ENCODE data around the gene RRP1B. TPM values are rescaled to one million over a fixed set of nuclear protein-coding genes. Genes with fewer than 3 reads are reported as not detected.
"Not testable (repeated sequence)": the region's sequence is repeated elsewhere in the genome, so short reads cannot be mapped to it uniquely, and the experiment has no call there.

RRP1B gene, protein sequence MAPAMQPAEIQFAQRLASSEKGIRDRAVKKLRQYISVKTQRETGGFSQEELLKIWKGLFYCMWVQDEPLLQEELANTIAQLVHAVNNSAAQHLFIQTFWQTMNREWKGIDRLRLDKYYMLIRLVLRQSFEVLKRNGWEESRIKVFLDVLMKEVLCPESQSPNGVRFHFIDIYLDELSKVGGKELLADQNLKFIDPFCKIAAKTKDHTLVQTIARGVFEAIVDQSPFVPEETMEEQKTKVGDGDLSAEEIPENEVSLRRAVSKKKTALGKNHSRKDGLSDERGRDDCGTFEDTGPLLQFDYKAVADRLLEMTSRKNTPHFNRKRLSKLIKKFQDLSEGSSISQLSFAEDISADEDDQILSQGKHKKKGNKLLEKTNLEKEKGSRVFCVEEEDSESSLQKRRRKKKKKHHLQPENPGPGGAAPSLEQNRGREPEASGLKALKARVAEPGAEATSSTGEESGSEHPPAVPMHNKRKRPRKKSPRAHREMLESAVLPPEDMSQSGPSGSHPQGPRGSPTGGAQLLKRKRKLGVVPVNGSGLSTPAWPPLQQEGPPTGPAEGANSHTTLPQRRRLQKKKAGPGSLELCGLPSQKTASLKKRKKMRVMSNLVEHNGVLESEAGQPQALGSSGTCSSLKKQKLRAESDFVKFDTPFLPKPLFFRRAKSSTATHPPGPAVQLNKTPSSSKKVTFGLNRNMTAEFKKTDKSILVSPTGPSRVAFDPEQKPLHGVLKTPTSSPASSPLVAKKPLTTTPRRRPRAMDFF
- total RNA-seq, result 29.6 and 32.0 TPM in 2 replicates

- CTCF ChIA-PET, result no interaction called here
- no peak for TF ChIP-seq CTCF (IDR thresholded peaks at IDR 0.05)
- no peaks in the 10 kb centered on the region for H3K9me3 Mint-ChIP-seq
Measured at GRCh38 chr21:43659136-43660000, at the start of gene RRP1B, which contains the start of gene HSF2BP. TSS of gene RRP1B (plus strand) at chr21:43659560. CDS start at chr21:43659665, 105 bp downstream. TSS of gene HSF2BP (minus strand) at chr21:43659488. CDS start at chr21:43658096, 1,392 bp downstream.

GRCh38 chr21:43611598-43612369 is 47.6 kb upstream of the RRP1B start:
- intact Hi-C loops (cut with micrococcal nuclease), result loop anchor here (1.0 kb wide), 1 partner anchor 35 kb away; no protein-coding TSS in a partner anchor
- Mint-ChIP-seq H3K27me3 (no peaks in the 10 kb centered on the region), H3K4me1 (peaks cover 7% of the 10 kb centered on the region), H3K9me3 (no peaks in the 10 kb centered on the region), H3K27ac (no peak overlapping the region), H3K36me3 (ENCODE audit: low read depth) (no peaks in the 10 kb centered on the region), H3K4me3 (no peak overlapping the region)
- ChIA-PET CTCF (interaction anchor here (0.6 to 3.0 kb wide), 3 partner anchors 15 to 324 kb away, joined by 3 to 10 read pairs (median 3); no protein-coding TSS in a partner anchor), POLR2A (no interaction called here)
- ATAC-seq (ENCODE audit: low read depth), result peak; percentile 64
- no peak for TF ChIP-seq CTCF (IDR thresholded peaks at IDR 0.05)
- no peak for DNase-seq

More at GRCh38 chr21:43659136-43660000, at the start of gene RRP1B, which contains the start of gene HSF2BP:
- ATAC-seq (ENCODE audit: low read depth) (peak; percentile 90), DNase-seq (peak; percentile 85)
- H3K27me3 Mint-ChIP-seq, result peaks cover 3% of the 10 kb centered on the region
- POLR2A ChIA-PET, result interaction anchor here (0.5 to 2.8 kb wide), 5 partner anchors 14 to 69 kb away, joined by 3 to 14 read pairs (median 5); no protein-coding TSS in a partner anchor
- H3K36me3 Mint-ChIP-seq (ENCODE audit: low read depth), result peaks cover 29% of the 10 kb centered on the region
- peaks cover 30% of the 10 kb centered on the region for H3K4me1 Mint-ChIP-seq
- H3K27ac Mint-ChIP-seq, result peak within 1 kb of the TSS; percentile 87
- peak within 1 kb of the TSS; percentile 93 for H3K4me3 Mint-ChIP-seq
- intact Hi-C loops (cut with micrococcal nuclease), result loop anchor here (1.0 kb wide), 2 partner anchors 60 to 685 kb away; partner anchors contain the start of genes PDXK and PKNOX1

- TF ChIP-seq CTCF (IDR thresholded peaks at IDR 0.05), result no peak
- Mint-ChIP-seq H3K9me3 (no peaks in the 10 kb centered on the region), H3K4me1 (peaks cover 2% of the 10 kb centered on the region), H3K27ac (no peak overlapping the region), H3K27me3 (no peaks in the 10 kb centered on the region), H3K4me3 (no peak overlapping the region), H3K36me3 (ENCODE audit: low read depth) (no peaks in the 10 kb centered on the region)
- DNase-seq (no peak), ATAC-seq (ENCODE audit: low read depth) (no peak)
- ChIA-PET CTCF (interaction anchor here (3.0 kb wide), 1 partner anchor 32 kb away, joined by 10 read pairs; no protein-coding TSS in a partner anchor), POLR2A (no interaction called here)
- intact Hi-C loops (cut with micrococcal nuclease), result no loop called here
Measured at GRCh38 chr21:43613755-43614638, 45.4 kb upstream of the RRP1B start.

- Mint-ChIP-seq H3K4me1 (peaks cover 2% of the 10 kb centered on the region), H3K36me3 (ENCODE audit: low read depth) (peaks cover 1% of the 10 kb centered on the region), H3K27ac (no peak overlapping the region), H3K27me3 (no peaks in the 10 kb centered on the region), H3K4me3 (no peak overlapping the region), H3K9me3 (no peaks in the 10 kb centered on the region)
- ChIA-PET CTCF (no interaction called here), POLR2A (no interaction called here)
- DNase-seq (no peak), ATAC-seq (ENCODE audit: low read depth) (no peak)
- intact Hi-C loops (cut with micrococcal nuclease), result no loop called here
- no peak for TF ChIP-seq CTCF (IDR thresholded peaks at IDR 0.05)
Measured at GRCh38 chr21:43614839-43615238, 44.5 kb upstream of the RRP1B start.

DNA sequence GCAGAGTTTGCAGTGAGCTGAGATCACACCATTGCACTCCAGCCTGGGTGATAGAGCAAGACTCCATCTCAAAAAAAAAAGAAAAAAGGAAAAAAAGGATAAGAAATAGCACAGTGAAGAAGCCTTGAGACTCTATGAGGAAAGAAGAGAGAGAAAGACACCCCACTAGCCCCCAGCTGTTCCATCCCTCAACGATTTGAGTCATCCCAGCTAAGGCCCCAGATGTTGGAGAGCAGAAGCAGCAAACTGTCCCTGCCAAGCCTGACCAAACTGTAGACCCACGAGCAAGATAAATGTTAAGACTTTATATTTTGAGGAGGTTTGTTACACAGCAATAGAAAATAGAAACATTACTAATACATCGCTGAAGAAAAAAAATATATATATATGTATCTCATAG is 42.5 kb upstream of the RRP1B start:
- H3K4me3 Mint-ChIP-seq; CTCF ChIA-PET; POLR2A ChIA-PET; intact Hi-C loops (cut with micrococcal nuclease); DNase-seq; H3K27me3 Mint-ChIP-seq; H3K36me3 Mint-ChIP-seq (ENCODE audit: low read depth); H3K9me3 Mint-ChIP-seq; ATAC-seq (ENCODE audit: low read depth); H3K27ac Mint-ChIP-seq: not testable (repeated sequence)
- H3K4me1 Mint-ChIP-seq, result peaks cover 15% of the 10 kb centered on the region

All from activated B cell treated with CpG ODN at 0.5 μM for 24 hours (primary cell).